Measurements from ENCODE around the gene ARHGEF7.
"Not testable (repeated sequence)": the region's sequence is repeated elsewhere in the genome, so short reads cannot be mapped to it uniquely, and the experiment has no call there.

The ARHGEF7 gene

DNA sequence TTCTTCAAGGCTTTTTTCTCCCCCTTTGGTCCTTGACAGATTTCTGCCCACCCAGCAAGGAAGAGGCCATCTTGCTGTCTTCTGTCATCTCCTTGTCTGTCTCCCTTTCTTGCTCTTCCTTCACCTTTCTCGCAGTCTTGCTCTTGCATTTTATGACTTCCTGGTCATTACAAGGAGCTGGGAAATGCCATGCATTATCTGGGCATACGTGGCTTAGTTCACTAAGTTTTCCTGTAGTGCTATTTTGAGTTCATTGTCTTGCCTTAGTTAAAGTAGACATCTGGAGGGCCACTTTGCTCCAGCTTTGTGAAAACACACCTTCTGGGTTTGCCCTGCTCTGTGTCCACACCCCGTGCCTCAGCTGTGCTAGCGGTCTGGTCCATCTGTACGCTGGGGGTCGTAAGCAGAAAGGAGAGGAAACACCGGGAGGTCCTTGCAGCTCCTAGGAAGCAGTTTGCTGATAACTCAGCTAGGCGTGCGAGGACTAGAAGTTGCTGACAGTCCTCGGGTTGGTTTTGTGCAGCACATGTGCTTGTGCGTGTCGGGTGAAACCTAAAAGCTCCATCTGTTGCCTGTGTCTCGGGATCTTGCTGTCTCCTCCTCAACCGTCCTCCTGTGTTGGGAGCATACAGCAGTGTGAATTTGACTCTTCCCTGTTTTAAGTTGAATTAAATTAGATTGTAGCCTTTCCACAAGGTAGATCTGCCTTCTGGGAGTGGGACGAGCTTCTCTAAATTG is 59.4 kb downstream of the ARHGEF7 start:
- DNase-seq = no peak

DNA sequence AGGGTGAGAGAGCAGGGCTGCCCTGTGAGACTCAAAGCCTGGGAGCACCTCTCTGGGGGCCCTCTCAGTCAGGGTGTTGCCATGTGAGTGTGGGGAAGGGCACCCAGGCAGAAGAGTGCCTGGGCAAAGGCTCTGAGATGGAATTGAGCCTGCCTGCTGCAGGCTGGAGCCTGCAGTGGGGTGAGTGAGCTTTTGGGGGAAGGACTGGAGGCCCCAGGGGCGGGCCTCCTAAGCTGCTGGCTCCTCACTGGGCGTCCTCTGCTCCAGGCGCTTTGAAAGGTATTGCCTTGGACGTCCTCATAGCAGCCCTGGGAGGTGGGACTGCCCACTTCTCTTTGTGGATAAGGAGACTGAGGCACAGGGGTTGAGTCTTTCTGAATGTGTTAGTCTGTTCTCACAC is 60.3 kb downstream of the ARHGEF7 start:
- no peak for DNase-seq

DNA sequence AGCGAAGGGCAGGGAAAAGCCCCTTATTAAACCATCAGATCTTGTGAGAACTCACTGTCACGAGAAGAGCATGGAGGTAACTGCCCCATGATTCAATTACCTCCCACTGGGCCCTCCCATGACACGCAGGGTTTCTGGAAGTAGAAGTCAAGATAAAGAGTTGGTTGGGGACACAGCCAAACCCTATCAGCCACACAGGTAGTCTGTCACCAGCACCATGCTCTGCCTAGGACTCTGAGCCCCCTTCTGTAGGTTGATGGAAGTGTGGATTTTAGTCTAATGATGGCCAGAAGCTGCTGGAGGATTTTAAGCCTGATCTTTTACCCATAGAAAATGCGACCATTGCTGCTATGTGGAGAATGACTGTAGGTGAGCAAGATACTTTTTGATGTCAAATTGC is 60.8 kb downstream of the ARHGEF7 start:
- no peak for DNase-seq

DNA sequence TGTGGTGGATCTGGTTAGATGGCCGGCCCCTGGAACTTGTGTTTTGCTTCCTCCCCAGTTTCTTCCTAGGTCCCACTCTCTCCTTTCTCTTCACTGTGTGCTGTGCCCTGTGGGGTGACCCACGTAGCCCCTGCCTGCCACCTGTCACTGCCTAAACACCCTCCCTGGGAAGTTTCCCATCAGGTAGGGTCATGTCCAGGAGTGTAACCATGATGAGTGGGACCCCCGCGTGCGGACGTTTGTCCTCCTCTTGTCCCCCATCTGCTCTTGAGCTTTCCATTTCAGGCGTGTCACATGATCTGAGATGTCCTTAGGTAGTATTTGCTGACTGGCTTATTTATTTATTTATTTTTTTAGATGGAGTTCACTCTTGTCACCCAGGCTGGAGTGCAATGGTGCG is 61.3 kb downstream of the ARHGEF7 start:
- no peak for DNase-seq

DNA sequence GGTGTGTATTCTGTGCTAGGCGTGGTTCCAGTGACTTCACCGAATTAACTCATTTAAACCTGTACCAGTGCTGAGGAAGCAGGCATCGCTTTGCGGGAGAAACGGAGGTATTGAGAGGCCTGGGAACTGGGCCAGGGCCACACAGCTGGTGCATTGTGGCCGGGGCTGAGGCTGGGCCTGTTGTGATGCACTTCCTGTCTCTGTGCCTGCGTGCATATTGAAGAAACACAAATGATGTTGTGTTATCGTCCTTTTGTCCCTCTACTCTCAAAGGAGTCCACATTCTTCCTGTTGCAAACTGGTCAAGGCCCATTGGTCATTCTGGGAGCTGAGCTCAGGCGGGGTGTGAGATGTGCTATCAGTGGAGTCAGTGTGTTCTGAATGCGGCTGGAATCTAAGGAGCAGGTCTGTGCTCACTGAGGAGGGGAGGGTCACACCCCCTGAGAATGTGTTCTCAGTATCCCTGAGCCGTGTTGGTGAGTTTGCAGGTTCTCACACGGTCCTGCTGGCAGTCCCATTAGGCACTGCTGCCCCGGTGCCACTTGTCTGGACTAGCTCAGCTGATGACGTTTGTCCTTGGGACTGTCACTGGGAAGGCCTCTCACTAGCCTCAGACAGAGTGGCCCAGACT is 62.1 kb downstream of the ARHGEF7 start:
- peak; percentile 64 for DNase-seq

DNA sequence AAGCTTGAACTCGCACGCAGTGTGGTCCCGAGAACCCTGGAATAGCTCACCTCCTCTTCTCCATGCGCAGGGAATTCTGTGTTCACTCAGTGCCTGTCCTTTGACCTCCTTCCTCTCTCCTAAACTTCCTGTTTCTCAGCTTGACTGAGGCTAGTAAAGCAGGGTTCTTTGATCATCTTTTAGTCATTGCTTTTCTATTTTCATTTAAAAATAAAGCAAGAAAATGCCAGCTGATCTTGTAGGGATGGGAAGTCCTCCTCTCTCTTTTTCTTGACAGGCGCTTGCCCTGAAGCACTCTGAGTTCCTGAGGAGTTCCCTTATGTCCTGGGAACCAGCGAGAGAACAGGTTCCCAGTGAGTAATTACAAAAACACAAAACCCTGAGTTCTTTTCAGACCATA is 62.8 kb downstream of the ARHGEF7 start:
- no peak for DNase-seq

DNA sequence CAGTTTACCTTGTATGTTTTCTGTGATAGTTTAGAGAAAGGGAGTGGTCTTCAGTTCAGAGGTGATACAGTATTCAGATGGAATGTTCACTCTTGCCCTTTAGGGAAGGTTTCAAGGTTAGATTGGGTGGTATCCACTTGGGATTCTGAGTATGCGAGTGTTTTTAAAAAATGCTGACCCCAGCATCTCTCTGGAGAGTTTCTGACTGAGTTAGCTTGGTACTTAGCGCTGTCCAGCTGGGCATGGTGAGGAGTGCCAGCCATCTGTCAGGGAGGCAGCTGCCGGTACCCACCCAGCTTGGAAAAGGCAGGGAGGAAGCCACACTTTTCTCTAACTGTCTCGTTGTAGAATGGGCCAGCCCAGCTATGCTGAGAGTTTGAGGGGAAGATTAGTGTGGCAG is 63.3 kb downstream of the ARHGEF7 start:
- no peak for DNase-seq

DNA sequence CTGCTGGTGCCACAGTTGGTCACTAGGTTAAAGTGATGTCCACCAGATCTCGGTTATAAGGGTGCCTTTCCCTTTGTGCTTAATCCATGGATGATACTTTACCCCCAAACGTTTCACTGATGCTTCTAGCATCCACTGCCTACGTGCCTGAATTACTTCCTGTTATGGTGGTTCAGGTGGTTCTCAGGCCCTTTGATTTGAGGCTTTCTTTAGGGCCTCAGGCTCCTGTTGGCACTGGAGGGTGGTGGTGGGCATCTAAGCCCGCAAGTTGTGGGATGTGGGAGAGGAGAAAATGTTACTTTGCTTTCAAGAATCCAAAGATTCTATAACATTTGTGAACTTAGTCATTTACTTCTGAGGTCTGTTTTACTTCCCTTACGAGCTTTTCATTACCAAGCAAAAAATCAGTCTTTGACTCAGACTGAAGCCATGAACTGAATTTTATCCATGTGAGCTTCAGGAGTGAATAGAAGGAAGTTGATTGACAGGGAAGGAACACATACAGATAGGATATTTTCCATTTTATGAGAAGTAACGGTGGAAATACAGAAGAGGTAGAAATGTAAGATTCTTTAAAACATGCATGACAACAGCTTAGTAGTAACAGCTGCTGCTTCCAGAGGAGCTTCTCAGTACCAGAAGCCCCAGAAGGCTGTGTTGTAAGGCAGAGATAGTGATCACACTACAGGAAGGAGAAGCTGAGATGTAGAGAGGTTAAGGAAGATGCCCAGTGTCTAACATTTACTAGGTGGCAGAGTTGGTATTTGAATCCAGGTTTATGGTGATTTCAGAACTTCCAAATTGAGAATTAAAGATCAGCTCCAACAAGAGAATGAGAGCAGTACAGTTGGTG is 65.0 kb downstream of the ARHGEF7 start:
- DNase-seq = no peak

DNA sequence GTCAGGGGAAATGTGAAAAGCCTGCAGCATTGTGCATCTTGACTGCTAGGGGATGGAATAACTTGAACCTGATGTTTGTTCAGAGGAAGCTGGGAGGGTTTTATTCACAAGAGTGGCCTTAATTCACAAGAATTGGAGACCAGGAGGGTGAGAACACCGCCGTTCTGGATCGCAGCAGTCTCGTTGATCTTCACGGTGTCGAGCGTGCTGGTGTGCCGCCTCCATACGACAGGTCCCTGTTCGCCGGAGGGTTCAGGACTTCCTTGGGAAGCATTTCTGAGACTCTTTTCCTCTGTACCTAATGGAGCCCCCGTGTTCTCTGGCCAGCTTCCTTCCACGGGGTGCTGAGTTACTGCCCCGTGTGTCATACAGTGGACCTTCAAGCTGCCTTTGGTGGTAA is 66.9 kb downstream of the ARHGEF7 start:
- DNase-seq = no peak

DNA sequence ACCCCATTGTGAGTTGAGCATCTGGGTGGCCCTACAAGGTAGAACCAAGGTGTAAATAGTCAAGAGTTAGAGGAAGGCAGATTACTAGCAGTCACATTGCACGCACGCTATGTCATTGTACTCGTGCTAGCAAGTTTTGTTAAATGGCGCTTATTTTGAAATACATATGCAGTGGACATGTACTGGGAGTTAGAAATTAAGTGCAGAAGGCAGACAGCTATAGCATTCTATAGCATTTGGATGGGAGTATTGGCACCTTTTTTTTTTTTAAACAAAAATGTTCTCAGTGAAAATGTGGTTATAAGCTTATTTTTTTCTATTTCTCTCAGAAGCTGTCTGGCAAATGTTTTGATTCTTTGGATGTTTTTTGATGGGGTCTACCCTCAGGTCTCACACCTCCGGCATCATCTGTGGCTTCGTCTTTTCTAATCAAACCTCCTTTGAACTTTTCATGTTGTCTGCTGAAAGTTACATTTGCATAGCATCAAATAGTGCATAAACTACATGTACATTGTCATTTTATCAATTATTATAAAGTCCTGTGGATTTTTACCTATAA is 68.1 kb downstream of the ARHGEF7 start:
- no peak for DNase-seq

DNA sequence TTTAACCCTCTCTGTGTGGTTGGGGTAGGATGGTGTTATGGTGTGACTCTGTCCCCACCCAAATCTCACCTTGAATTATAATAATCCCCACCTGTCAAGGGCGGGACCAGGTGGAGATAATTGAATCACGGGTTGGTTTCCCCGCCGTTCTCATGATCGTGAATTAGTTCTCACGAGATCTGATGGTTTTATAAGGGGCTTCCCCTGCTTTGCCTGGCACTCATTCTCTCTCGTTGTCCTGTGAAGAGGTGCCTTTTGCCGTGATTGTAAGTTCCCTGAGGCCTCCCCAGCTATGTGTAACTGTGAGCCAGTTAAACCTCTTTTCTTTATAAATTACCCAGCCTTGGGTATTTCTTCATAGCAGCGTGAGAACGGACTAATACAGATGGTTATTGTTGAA is 68.8 kb downstream of the ARHGEF7 start:
- no peak for DNase-seq

DNA sequence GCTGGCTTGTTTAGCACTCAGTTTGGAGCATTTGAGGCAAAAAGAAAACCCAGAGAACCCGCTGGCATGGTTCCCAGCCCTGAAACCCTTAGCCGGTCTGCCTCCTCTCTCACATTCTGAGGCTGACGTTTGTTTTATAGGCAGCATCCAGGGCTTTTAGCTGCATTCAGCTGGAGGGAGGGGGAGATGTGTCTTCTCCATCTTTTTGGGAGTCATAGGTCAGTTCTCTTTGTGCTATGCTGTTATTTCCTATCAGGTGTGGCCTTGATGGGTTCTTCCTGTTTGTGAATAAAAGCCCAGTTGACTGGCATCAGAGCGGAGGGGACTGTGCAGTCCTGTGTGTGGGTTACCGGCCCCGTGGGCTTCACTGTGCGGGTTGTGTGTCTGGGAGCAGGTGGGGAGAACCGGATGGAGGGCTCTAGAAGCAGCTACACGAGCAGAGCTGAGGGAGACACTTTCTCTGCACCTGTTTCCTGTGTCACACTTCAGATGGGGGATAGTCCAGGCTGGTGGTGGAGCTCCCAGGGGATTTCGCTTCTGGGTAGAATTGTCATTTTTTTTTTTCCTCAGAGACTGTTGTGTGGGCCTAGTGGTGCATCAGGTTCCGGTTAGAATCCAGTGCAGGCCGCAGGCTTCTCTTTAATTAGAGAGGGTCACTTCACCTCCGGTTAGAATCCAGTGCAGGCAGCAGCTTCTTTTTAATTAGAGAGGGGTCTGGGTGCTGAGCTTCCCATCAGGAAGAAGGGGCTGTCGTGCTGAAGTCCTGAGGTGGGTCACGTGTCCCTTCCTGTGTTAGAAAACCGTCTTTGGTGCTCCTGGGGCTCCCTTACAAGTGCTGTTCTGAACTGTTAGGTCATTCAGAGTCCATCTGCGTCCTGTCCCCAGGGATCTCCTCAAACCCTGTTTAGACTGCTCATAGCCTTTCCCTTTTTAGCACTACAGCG is 69.6 kb downstream of the ARHGEF7 start:
- DNase-seq = peak; percentile 65

DNA sequence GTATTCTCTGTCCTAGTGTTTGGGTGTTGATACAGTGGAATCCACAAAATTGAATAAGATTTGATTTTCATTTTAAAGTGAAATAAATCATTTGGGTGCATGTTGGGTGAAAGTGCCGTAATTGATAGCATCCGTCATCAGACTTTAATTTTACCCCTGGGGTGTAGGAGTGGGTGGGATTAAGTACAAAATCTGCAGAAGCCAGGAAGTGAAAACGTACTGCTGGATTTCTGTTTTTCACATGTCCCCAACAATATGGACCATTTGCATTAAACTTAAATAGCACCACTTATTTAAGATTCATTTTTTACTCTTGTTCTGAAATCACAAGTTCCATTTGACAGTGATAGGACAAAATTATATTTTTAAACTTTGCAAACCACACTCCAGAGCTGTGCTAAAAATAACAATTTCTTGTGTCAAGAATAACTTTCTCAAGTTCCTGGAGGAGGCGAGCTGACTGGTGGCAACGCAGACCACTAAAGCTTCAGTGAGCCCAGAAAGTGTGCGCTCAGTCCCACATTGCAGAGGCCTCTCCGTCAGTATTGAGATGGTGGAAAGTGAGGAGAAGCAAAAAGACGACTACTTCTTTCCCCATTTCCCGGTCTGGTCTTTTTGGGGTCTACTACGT is 71.3 kb downstream of the ARHGEF7 start:
- DNase-seq = no peak

DNA sequence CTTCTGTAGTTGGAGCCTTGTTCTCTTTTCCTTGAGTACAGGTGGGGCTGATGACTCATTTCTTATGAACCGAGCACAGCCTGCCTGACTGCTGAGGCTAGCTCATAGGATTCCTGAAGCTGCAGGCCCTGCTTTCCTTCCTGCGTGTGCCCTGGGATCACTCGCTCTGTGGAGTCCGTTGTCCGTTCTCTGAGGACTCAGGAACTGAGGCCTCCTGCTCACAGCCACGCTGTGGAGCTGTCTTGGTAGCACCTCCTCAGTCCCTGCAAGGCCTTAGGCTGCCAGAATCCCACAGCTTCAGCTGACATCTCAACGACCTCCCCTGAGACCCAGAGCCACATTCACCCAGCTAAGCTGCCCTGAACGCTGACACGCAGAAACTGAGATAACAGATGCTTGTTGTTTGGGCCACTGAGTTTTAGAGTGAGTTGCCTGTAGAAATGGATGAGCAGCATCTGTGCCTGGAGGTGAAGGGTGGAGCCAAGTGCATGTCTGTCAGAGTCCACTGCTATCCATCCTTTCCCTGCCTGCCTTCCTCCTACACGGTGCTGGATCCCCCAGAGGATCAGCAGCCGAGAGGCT is 72.9 kb downstream of the ARHGEF7 start:
- no peak for DNase-seq

DNA sequence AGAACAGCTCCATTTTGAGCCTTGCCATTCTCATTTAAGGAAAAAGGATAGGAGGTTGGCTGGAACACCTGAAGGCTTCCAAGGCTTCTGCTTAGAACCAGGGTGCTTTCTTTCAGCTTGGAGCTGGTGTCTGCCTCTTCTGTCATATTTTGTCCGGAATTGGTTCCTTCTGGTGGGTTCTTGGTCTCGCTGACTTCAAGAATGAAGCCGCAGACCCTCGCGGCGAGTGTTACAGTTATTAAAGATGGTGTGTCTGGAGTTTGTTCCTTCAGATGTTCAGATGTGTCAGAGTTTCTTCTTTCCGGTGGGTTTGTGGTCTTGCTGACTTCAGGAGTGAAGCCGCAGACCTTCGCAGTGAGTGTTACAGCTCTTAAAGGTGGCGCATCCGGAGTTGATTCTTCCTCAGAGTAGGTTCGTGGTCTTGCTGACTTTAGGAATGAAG is 74.0 kb downstream of the ARHGEF7 start:
- not testable (repeated sequence) for DNase-seq

DNA sequence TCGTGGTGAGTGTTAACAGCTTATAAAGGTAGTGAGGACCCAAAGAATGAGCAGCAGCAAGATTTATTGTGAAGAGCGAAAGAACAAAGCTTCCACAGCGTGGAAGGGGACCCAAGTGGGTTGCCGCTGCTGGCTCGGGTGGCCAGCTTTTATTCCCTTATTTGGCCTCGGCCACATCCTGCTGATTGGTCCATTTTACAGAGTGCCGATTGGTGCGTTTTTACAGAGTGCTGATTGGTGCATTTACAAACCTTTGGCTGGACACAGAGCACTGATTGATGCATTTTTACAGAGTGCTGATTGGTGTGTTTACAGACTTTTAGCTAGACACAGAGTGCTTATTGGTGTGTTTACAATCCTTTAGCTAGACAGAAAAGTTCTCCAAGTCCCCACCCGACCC is 74.4 kb downstream of the ARHGEF7 start:
- not testable (repeated sequence) for DNase-seq

DNA sequence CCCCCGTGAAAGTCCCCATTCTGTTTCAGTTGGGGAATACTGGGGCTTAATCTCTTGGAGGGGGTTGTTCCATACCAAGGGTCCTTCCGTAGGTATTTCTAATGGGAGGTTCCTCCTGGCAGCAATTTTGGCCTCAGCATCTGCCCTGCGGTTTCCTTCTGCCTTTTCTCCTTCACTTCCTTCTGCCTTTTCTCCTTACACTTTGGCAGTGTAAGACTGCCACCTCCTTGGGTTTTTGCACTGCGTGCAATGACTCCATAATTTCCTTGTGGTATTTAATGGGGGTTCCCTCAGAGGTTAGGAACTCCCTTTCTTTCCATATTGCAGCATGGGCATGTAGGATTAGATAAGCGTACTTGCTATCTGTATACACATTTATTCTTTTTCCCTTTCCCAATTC is 78.1 kb downstream of the ARHGEF7 start:
- DNase-seq = not testable (repeated sequence)

DNA sequence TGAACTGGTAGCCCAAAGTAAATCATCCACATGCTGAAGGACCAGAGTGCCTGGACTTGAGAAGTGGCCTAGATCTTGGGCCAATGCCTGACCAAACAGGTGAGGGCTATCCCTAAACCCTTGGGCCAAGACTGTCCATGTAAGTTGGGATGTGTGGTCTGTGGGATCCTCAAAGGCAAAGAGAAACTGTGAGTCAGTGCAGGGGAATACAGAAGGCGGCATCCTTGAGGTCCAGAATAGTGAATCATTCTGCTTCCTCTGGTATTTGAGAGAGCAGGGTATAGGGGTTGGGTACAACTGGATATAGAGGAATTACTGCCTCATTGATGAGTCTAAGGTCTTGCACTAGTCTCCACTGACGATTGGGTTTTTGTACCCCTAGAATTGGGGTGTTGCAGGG is 79.5 kb downstream of the ARHGEF7 start:
- not testable (repeated sequence) for DNase-seq

DNA sequence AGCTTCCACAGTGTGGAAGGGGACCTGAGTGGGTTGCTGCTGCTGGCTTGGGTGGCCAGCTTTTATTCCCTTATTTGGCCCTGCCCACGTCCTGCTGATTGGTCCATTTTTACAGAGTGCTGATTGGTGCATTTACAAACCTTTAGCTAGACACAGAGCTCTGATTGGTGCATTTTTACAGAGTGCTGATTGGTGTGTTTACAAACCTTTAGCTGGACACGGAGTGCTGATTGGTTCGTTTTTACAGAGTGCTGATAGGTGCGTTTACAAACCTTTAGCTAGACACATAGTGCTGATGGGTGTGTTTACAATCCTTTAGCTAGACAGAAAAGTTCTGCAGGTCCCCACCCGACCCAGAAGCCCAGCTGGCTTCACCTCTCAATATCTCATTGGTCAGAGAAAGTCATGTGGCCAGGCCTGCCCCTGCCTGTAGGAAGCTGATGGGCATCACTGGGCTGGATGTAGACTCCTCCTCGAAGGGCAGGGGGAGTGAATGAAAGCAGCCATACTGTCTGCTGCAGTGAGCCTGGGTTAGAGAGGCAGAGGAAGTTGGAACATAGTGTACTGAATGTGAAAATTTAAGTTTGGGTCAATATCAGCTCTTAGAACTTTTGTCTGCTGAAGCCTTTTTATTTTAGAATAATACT is 83.7 kb downstream of the ARHGEF7 start:
- not testable (repeated sequence) for DNase-seq

DNA sequence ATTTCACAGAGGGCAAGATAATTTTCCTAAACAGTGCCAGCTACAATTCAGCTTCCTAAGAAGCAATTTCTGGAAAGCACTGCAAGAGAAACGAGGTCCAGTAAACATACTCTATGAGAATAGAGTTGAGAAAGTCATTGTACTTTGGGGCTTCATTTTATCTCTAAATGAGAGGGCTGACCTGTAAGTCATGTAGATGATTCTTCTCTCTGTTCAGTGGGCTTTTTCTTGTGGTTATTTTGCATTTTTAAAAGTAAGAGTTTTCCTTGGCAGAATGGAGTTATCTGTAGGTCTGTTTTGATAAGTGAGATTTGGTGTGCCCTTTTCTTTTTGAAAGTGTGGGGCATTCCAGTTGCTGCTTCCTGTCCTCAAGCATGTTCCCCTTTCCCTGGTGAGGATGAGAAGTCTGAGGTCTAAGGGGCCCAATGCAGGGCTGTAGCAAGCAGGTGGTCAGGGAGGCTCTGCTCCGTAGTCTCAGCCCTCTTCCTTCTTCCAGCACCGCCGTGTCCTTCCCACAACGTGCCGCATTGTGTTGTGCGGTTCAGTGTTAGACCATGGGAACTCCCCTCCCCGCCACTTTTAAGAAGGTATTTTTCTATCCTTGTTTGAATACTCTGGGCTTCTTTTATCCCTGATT is 86.3 kb downstream of the ARHGEF7 start:
- DNase-seq = no peak
